ENCODE measurements around the gene CAPN1.
A peak's percentile ranks its signal among the peaks of the same experiment; 100 is the strongest.
"Not testable (repeated sequence)": the region's sequence is repeated elsewhere in the genome, so short reads cannot be mapped to it uniquely, and the experiment has no call there.

Gene CAPN1

GRCh38 chr11:65181569-65182257 lies at the start of gene CAPN1:
TSS of gene CAPN1 (plus strand) at chr11:65181928. CDS start at chr11:65182702, 774 bp downstream.
- DNase-seq, result peak; percentile 5

DNA sequence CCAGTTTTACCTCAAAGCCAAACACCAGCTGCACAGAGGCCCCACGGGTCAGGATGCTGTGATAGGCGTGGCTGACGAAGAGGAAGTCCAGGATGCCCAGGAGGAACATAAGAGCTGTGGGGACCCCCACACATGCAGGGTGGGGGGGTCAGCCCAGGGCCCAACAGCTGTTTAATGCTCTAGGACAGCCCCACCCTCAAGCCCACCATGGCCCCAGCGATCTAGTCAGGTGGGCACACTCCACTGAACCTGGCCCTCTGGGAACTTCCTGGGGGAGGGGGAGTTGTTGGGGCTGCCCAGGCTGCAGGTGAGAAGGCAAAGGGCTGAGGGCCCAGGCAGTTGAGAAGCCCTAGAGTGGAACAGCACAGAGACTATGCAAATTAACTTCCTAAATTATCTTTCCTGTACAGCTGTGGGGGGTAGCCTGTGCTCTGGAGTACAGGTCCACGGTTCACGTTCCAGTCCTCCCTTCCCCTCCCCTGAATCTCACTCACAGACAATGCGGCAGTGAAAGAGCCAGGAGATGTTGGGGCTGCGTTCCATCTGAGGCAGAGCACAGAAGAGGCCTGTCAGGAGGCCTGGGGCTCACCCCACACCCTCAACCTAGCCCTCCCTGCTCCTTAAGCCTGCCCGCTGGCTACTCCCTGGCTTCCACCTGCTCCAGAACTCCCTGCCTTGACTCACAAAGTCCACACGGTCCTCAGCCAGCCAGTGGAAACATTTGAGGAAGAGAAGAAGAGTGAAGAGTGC lies 49.3 kb upstream of the CAPN1 start:
- DNase-seq, result no peak

DNA sequence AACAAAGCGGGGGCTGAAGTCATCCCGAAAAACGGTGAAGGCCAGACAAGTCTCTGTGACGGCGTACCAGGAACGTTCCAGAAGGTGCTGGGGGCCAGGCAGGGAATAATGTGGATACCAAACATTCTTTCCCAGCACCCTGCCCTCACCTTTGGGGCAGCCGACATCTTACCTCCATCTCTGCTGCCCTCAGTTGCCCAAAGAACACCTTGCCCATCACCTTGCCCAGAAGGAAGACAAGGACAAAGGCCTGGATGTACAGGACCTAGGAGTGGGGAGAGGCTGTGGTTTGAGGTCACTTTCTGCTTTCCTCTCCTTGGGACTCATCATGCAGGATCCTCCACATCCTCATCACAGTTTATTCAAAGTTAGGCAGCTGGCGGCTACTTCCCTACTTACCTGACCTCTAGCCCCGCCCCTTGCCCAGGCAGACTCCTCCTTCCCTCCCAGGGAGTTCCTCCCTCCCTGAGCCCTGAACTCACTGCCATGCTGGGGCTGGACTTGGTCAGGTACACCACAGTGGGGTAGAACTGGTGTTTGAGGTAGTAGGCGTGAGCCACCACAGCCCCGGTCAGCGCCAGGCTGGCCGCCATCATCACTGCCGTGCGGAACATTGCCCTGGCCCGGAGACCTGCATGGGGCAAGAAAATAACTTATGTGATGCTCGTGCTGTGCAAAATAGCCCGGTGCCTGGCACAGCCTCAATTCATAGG lies 48.6 kb upstream of the CAPN1 start:
- DNase-seq, result no peak

DNA sequence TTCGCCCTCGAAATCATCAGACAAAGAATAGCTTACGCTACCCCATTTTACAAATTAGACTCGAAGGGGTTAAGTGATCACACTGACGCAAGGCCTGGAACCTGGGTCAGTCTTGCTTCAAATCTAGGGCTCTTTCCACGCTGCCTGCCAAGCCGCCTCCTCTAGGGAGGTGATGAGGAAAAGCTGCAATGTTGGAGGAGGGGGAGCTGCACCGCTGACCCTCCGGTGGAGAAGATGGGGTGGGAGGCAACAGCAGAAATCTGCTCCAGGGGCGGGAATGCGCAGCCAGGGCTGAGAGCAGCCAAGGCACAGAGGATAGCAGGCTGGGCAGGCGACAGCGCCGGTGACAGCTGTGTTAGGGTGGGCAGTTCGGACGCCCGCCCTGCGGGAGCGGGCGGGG lies 48.0 kb upstream of the CAPN1 start:
- no peak for DNase-seq

GRCh38 chr11:65134240-65134951 lies 47.3 kb upstream of the CAPN1 start, which contains the start of gene SYVN1:
TSS of gene SYVN1 (minus strand) at chr11:65134519. CDS start at chr11:65133601, 918 bp downstream.
- DNase-seq, result peak; percentile 47

DNA sequence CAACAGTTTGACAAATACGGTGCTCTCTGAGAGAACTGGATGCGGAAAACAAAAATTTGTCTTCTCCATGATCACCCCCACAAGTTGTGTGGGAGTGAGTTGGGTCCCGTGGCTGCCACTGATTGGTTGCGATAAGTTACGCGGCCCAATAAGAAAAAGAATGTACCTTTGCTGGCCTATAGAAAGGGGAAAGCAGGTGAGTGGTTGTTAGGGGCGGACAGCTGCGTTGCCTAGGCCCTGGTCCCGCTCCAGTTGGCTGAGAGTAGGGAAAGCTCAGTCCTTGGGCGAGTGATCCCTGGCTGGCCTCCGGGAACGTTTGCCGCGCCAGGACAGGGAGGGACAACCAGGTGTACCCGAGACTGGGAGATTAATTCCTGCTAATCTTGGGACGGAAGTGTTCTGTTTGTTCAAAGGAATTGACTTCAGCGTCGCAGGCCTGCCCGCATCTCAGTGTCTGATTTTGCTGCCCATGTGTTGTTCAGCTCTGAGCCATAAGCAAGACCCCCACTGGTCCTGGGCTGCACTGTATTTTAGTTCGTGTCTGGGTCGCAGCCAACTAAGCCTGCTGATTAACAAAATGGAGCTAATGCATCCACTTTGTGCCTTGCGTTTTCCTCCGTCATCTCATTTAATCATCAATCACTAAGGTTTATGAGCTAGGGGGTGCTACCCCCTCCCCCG lies 46.6 kb upstream of the CAPN1 start:
- peak; percentile 44 for DNase-seq

DNA sequence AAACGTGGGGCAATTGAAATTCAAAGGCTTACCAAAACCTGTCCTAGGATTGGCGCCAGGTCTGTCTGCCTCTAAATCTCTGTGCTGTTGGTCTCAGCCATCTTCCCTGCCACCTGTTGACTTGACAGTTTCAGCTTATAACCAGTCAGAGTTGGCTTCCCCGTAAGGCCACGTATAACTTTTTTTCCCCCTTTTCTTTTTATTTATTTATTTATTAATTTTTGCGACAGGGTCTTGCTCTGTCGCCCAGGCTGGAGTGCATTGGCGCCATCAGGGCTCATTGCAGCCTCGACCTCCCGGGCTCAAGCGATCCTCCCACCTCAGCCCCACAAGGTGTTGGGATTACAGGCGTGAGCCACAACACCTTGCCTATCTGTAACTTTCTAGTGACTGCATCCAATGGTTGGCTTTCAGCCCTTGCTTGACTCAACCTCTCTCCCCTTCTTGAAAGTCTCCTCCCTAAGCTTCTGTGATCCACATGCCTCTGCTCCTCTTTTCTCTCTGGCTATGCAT lies 46.0 kb upstream of the CAPN1 start:
- DNase-seq, result no peak

- DNase-seq, result no peak
These were observed 45.1 kb upstream of the CAPN1 start for GRCh38 chr11:65136515-65137096.

- no peak for DNase-seq
These were observed 39.7 kb upstream of the CAPN1 start for GRCh38 chr11:65141896-65142494.

- DNase-seq, result no peak
These were observed 34.2 kb upstream of the CAPN1 start for GRCh38 chr11:65147352-65148075.

- DNase-seq, result no peak
These were observed 33.1 kb upstream of the CAPN1 start for GRCh38 chr11:65148657-65149056.

- not testable (repeated sequence) for DNase-seq
These were observed 31.6 kb upstream of the CAPN1 start for GRCh38 chr11:65150131-65150508.

DNA sequence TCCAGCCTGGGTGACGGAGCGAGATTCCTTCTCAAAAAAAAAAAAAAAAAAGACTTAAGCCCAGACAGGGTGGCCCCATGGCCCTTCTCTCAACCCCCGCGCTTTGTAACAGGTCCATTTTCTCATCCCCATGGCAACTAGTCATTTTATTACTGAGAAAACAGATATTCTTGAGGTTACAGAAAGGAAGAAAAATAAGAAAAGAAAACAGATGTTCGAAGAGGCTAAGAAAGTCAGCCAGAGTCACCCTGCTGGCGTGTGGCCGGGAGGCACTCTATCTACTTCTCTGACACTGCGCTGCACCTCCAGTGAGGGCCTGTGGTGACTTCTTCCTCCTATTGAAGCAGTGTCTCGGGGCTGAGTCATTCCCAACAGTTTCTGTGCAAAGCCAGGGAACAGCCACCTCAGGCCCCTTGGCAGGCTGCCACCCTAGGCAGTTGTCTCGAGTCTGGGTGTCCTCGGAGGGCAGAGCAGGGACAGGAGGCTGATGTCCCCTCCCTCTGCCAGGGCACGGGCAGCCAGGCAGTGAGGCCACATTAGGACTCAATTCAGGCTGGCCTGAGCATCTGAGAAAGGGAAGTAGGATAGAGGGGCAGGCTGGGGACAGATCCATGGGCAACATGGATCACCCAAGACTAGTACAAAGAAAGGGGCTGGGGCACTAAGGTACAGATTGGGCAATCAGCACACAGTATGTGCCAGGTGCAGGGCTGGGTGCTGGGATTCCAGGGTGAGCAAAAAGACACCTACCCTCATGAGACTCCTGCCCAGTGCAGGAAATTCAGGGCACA lies 31.0 kb upstream of the CAPN1 start:
- DNase-seq, result no peak

GRCh38 chr11:65151331-65151899 lies 30.3 kb upstream of the CAPN1 start:
- DNase-seq, result no peak

DNA sequence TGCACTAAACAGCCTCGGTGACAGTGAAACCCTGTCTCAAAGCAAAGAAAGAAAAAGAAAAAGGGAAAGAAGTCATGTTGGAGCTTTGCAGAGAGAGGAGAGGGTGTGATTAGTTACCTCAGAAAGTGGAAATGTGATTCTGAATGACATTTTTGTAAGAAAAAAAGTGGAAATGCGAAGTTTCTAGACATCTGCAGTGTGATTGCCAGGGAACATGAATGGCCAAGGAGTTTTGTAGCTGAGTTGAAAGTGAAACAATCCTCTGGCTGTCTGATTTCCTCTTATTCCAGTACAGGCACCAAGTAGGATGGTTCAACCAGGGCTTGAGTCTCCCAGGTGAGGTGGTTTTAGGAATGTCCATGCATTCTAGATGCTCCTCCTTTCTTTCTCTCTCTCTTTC lies 29.6 kb upstream of the CAPN1 start:
- DNase-seq, result no peak

- DNase-seq, result no peak
These were observed 25.5 kb upstream of the CAPN1 start for GRCh38 chr11:65156256-65156655.

DNA sequence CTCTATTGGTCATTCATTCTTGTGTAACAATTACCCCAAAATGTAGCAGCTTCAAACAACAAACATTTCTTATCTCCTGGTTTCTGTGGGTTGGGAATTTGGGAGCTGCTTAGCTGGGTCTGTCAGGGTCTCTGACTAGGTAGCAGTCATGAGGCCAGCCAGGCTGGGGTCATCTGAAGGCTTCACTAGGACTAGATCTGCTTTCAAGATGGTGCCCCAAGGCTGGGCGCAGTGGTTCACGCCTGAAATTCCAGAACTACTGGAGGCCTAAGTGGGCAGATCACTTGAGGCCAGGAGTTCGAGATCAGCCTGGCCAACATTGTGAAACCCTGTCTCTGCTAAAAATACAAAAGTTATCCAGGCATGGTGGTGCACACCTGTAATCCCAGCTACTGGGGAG lies 24.8 kb upstream of the CAPN1 start:
- no peak for DNase-seq

DNA sequence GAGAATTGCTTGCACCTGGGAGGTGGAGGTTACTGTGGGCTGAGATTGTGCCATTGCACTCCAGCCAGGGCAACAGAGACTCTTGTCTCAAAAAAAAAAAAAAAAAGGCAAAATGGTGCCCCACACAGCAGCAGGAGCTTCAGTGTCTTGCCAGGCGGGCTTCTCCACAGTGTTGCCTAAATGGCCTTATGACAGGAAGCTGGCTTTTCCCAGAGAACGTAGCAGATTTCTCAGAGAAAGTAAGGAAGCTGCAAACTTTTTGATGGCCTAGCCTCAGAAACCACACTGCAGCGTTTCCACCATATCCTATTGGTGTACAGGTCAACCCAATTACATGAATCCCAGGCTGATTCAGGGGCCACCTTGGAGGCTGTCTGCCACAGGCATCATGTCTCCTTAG lies 24.4 kb upstream of the CAPN1 start:
- no peak for DNase-seq

DNA sequence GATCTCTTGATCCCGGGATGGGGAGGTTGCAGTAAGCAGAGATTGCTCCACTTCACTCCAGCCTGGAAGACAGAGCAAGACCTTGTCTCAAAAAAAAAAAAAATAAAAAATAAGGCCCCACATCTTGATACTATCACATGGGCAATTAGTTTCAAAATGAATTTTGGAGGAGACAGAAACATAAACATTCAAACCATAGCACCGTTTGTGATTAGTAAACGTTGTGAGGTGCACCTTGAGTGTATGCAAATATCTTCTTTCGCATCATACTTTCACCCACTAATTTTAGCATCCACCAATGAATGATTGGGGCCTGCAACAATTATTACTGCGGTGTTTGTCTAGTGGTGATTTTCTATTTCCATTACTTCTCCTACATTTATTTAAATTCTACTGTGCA lies 22.7 kb upstream of the CAPN1 start:
- DNase-seq, result no peak

DNA sequence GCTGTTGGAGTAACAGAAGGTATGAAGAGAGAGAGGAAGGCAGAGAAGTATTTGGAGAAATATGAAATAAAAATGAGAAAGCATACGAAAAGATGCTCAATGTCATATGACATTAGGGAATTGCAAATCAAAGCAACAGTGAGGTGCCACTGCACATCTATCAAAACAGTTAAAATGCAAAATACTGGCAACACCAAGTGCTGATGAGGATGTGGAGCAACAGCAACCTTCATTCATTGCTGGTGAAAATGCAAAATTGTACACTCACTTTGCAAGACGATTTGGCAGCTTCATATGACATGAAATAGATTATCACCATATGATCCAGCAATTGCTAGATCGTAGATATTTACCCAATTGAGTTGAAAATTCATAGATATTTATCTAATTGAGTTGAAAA lies 21.1 kb upstream of the CAPN1 start:
- DNase-seq, result no peak

Data from GOT3 (cell line).